Endodermal cell (in vitro differentiated cells): ENCODE measurements around the gene BNC2. TPM values are rescaled to one million over a fixed set of nuclear protein-coding genes. Genes with fewer than 3 reads are reported as not detected.

Experiments used
- DNase-seq: peaks from one replicate; pipeline ENCODE4 v3.0.0-alpha.2; 2017
- H3K27ac ChIP-seq: 2 replicates; pipeline ENCODE4 v1.5.1; 2013; ENCODE audit warnings: mild to moderate bottlenecking, low read depth, low read length, moderate library complexity
- H3K27me3 ChIP-seq: 2 replicates; pipeline ENCODE4 v1.6.1; 2013; ENCODE audit warnings: mild to moderate bottlenecking, low read length, moderate library complexity; ENCODE audit not compliant: insufficient read depth, control insufficient read depth, poor library complexity, severe bottlenecking
- H3K36me3 ChIP-seq: 2 replicates; pipeline ENCODE4 v1.7.0; 2013; ENCODE audit warnings: mild to moderate bottlenecking, low read length, moderate library complexity; ENCODE audit not compliant: control insufficient read depth, insufficient read depth
- H3K4me1 ChIP-seq: one replicate; pipeline ENCODE4 v1.7.0; 2013; ENCODE audit warnings: low read length; ENCODE audit not compliant: control insufficient read depth, insufficient read depth
- H3K4me3 ChIP-seq: 2 replicates; pipeline ENCODE4 v1.5.1; 2013; ENCODE audit warnings: mild to moderate bottlenecking, low read length, moderate library complexity
- H3K9ac ChIP-seq: 2 replicates; pipeline ENCODE4 v1.6.1; 2013; ENCODE audit warnings: mild to moderate bottlenecking, low read length, moderate library complexity; ENCODE audit not compliant: poor library complexity, severe bottlenecking; ENCODE audit errors: extremely low read depth
- H3K9me3 ChIP-seq: 2 replicates; pipeline ENCODE4 v1.6.1; 2013; ENCODE audit warnings: mild to moderate bottlenecking, low read length, moderate library complexity; ENCODE audit not compliant: control insufficient read depth
- H3K27ac Mint-ChIP-seq: 2 replicates; pipeline ENCODE4 v1.8.0; 2020; ENCODE audit warnings: mixed read lengths
- H3K27me3 Mint-ChIP-seq: 2 replicates; pipeline ENCODE4 v1.8.0; 2021; ENCODE audit warnings: mild to moderate bottlenecking, mixed read lengths; ENCODE audit not compliant: insufficient read depth
- H3K36me3 Mint-ChIP-seq: 2 replicates; pipeline ENCODE4 v1.8.0; 2020; ENCODE audit warnings: low read depth, mixed read lengths
- H3K4me1 Mint-ChIP-seq: 2 replicates; pipeline ENCODE4 v1.8.0; 2020; ENCODE audit warnings: mixed read lengths
- H3K4me3 Mint-ChIP-seq: 2 replicates; pipeline ENCODE4 v1.8.0; 2020; ENCODE audit warnings: mild to moderate bottlenecking, moderate library complexity, mixed read lengths
- H3K9me3 Mint-ChIP-seq: 2 replicates; pipeline ENCODE4 v1.8.0; 2020; ENCODE audit warnings: mild to moderate bottlenecking, mixed read lengths
- CTCF ChIP-seq: fragments of 200-600 bp; sonication (generic); conservative IDR thresholded peaks from 2 replicates; pipeline ENCODE4 v1.5.0; 2021; ENCODE audit warnings: antibody characterized with exemption, mild to moderate bottlenecking
- whole genome bisulfite sequencing, 2 experiments: methylation state at CpG; one replicate each; pipeline versions ENCODE4 v1.1.5 to v1.1.7; 2013; ENCODE audit warnings: missing lambda C conversion rate in 2 of 2, mixed read lengths in 1 of 2; ENCODE audit not compliant: insufficient coverage in 1 of 2, insufficient read length in 1 of 2; 5-methylcytosine and 5-hydroxymethylcytosine counted together
- total RNA-seq, 2 donors: library from RNA; stranded (reverse); fragmentation: NEBNext Ultra II Directional in 1 of 2; extraction: Animal tissue kit (Norgen Biotek cat#: 25700) in 1 of 2; gene quantifications; 2 replicates in 1 of 2; 3 replicates in 1 of 2; pipeline ENCODE4 v1.2.1, GENCODE V29; 2021

BNC2 gene
- total RNA-seq, 2 donors from 2014 or later = 3.0 to 10.5 TPM

DNA sequence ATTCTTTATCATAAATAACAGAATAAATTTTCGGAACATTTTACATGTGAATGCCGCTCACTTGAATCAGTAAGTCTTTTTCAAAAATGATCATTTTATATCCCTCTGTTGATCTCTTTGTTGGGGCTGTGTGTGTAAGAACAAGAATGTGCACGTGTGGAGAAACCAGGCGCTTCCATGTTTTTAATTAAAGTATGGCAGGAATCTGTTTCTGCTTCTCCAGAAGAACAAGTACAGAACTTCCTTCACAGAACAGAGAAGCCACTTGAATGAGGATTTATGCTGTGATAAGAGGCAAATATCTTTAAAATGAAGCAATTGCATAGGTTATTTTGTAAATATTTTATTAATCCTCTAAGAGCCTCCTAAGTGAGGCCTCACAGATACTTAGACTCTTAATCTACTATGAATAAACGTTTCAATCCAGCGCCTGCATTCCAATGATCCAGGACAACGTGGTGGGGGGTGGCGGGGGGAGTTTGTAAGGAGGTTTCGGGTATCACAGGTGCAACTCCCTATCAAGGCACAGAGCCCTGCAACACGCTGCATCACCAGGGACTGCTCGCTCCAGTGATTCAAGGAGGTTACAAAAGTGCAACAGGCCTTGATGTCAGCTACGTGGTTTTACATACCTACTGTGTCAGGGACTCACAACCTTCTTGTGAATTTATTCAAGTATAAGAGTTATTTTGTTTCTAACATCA is 409.2 kb downstream of the BNC2 start:
- Mint-ChIP-seq H3K27ac (no peak overlapping the region), H3K4me1 (peaks cover 19% of the 10 kb centered on the region), H3K4me3 (no peak overlapping the region), H3K36me3 (no peaks in the 10 kb centered on the region), H3K27me3 (no peaks in the 10 kb centered on the region), H3K9me3 (no peaks in the 10 kb centered on the region)
- TF ChIP-seq CTCF = no peak
- H3K27ac ChIP-seq = no peak overlapping the region
- no peaks in the 10 kb centered on the region for H3K36me3 ChIP-seq
- no peak overlapping the region for H3K4me3 ChIP-seq
- peak; percentile 72 for DNase-seq
- H3K27me3 ChIP-seq = no peaks in the 10 kb centered on the region
- no peaks in the 10 kb centered on the region for H3K9me3 ChIP-seq
- WGBS, 2 experiments = 75 to 85% methylated on average over 3 to 12 of the region's 12 CpGs
- no peak overlapping the region for H3K9ac ChIP-seq
- H3K4me1 ChIP-seq = no peaks in the 10 kb centered on the region

- no peaks in the 10 kb centered on the region for H3K9me3 Mint-ChIP-seq
- no peak overlapping the region for H3K27ac Mint-ChIP-seq
- DNase-seq = no peak
- peaks cover 19% of the 10 kb centered on the region for H3K4me1 Mint-ChIP-seq
- Histone ChIP-seq H3K36me3 (no peaks in the 10 kb centered on the region), H3K9me3 (no peaks in the 10 kb centered on the region), H3K9ac (no peak overlapping the region), H3K27ac (peak overlapping the region; percentile 17), H3K27me3 (no peaks in the 10 kb centered on the region), H3K4me1 (no peaks in the 10 kb centered on the region), H3K4me3 (no peak overlapping the region)
- H3K36me3 Mint-ChIP-seq = no peaks in the 10 kb centered on the region
- H3K27me3 Mint-ChIP-seq = no peaks in the 10 kb centered on the region
- no peak overlapping the region for H3K4me3 Mint-ChIP-seq
- WGBS, 2 experiments = 92 to 98% methylated on average over 6 of the region's 6 CpGs
- no peak for TF ChIP-seq CTCF
Observed at GRCh38 chr9:16460696-16461095, 409.8 kb downstream of the BNC2 start.

- no peaks in the 10 kb centered on the region for H3K27me3 Mint-ChIP-seq
- H3K4me1 ChIP-seq = no peaks in the 10 kb centered on the region
- no peak overlapping the region for H3K4me3 Mint-ChIP-seq
- H3K27ac Mint-ChIP-seq = peak overlapping the region; percentile 87
- H3K27ac ChIP-seq = peak overlapping the region; percentile 76
- H3K36me3 ChIP-seq = no peaks in the 10 kb centered on the region
- peaks cover 19% of the 10 kb centered on the region for H3K4me1 Mint-ChIP-seq
- no peaks in the 10 kb centered on the region for H3K27me3 ChIP-seq
- H3K36me3 Mint-ChIP-seq = no peaks in the 10 kb centered on the region
- H3K4me3 ChIP-seq = no peak overlapping the region
- DNase-seq = no peak
- no peak for TF ChIP-seq CTCF
- H3K9me3 ChIP-seq = no peaks in the 10 kb centered on the region
- H3K9me3 Mint-ChIP-seq = no peaks in the 10 kb centered on the region
- 40 to 91% methylated on average over 1 to 4 of the region's 6 CpGs for WGBS, 2 experiments
- no peak overlapping the region for H3K9ac ChIP-seq
Observed at GRCh38 chr9:16459421-16460148, 410.9 kb downstream of the BNC2 start.
